GM20431 (cell line): ENCODE measurements around the gene MPPED1.

Source experiments
- in situ Hi-C: fragments of 300-500 bp; cut with MseI, MboI; formaldehyde crosslinking; loops from one replicate; pipeline ENCODE4 v1.15.0; 2020; ENCODE audit warnings: low sequenced_read_pairs; ENCODE audit not compliant: unreplicated experiment

MPPED1 gene

GRCh38 chr22:43441751-43442150 lies 29.9 kb downstream of the MPPED1 start:
- in situ Hi-C loops = no loop called here

- in situ Hi-C loops = no loop called here
These were observed 30.8 kb downstream of the MPPED1 start for GRCh38 chr22:43442386-43443151.

DNA sequence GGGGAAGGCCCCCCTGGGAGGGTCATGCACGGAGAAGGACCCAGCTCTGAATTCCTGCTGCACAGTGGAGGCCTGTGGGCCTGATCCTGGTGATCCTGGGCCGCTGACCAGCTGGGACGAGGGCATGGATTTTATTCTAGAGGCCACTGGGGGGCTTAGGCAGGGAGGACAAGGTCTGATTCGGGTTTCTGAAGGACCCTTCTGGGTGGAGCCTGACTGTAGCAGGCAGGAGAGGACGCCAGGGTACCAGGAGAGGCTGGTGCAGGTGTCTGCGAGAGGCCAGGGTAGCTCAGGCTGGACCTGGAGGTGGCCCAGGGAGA lies 31.3 kb downstream of the MPPED1 start:
- in situ Hi-C loops = no loop called here

GRCh38 chr22:43446037-43446803 lies 34.4 kb downstream of the MPPED1 start:
- in situ Hi-C loops = no loop called here

GRCh38 chr22:43446916-43447315 lies 35.1 kb downstream of the MPPED1 start:
- in situ Hi-C loops = no loop called here

GRCh38 chr22:43447380-43447779 lies 35.6 kb downstream of the MPPED1 start:
- in situ Hi-C loops = no loop called here

- in situ Hi-C loops = no loop called here
These were observed 36.2 kb downstream of the MPPED1 start for GRCh38 chr22:43448048-43448447.

GRCh38 chr22:43449205-43449830 lies 37.5 kb downstream of the MPPED1 start:
- in situ Hi-C loops = no loop called here

DNA sequence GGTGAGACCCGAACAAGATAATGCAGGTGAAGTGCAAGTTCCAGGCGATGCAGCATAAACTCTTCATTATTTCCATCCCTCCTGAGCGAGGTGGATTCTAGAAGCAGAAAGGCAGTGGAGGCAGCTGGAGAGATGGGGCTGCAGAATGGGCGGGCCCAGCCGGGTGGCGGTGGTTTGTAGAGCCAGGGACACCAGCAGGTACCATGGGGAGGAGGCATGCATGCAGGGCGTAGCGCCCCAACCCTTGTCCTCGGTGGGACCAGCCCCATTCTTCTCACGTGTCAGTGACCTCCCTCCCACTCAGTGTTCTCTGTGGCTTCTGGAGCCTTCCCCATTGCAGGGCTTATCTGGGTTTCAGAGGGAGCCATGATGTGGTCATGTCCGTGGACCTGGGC lies 38.0 kb downstream of the MPPED1 start:
- in situ Hi-C loops = no loop called here

DNA sequence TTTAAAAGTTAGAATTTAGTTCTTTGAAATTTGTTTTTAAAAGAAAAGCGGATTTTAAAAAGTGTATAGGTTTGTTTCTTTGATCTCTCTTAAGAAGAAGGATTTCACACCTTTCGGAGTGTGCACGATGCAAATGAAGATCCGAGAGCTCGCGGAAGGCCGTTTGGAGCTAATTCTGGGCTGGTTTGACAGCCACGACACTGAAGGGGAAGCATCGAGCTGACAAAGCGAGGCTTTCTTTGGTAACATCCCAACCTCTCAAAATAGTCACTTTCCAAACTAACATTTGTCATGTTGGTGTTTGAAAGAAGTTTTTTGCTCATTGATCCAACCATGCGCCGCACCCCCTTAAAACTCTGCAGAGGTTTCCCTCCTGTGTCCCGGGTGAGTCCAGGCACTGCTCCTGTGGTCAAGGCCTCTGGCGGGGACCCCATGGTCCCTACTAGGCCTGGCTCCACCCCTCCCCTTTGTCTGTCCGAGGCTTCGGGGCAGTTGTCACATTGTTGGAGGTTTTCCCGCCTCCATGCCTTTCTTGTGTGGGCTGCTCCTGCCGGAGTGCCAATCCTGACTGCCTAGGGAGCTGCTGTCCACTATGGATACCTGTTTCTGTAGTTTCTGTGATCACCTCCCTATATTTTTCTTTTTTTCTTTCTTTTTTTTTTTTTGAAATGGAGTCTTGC lies 39.7 kb downstream of the MPPED1 start:
- in situ Hi-C loops = no loop called here

DNA sequence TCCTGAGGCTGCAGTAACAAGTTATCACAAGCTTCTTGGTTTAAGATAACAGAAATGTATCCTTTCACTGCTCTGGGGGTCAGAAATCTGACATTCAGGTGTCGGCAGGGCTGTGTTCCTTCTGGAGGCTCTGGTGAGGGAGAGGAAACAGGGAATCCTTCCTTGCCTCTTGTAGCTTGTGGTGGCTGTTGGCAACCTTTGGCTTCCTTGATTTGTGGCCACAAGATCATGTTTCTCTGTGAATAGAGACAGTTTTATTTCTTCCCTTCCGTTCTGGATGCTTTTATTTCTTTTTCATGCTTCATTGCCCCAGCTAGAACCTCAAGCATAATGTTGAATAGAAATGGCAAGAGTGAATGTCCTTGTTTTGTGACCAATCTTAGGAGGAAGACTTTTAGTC lies 44.0 kb downstream of the MPPED1 start:
- in situ Hi-C loops = no loop called here

- in situ Hi-C loops = no loop called here
These were observed 45.2 kb downstream of the MPPED1 start for GRCh38 chr22:43457002-43457401.

- in situ Hi-C loops = no loop called here
These were observed 50.9 kb downstream of the MPPED1 start for GRCh38 chr22:43462701-43463100.

GRCh38 chr22:43464809-43465208 lies 53.0 kb downstream of the MPPED1 start:
- in situ Hi-C loops = no loop called here

GRCh38 chr22:43465291-43466015 lies 53.6 kb downstream of the MPPED1 start:
- in situ Hi-C loops = no loop called here

GRCh38 chr22:43466710-43467109 lies 54.9 kb downstream of the MPPED1 start:
- in situ Hi-C loops = no loop called here

DNA sequence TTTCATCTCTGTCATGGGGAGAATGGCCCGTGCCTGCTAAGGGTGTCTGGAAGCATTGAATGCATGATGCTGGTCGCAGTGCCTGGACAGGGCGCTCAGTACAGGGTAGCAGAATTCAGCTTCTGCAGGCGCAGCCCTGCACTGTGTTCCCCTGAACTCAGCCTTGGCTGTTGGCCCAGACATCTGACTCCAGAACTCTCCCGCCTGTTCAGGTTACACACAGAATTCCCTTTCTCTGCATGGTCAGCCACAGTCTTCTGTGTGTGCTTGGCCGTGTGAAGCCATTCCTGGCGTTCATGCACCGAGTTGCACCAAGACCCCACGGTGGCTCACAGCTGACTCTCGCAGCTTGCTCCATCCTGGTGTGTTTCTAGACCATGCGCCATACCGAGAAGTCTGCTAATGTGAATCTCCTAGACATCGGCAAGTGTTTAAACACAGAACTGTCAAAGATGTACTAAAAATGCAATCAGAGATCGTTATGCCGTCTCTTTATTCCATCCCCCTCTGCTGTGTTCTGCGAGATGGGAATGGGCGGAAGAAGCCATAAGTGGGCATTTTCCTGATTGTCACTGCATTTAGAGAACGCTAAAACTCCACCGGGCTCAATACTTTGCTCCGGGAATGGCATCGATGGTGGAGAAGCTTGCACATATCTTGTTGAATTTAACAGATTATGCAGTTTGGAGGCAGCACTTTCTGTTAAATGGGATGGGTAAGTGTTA lies 55.6 kb downstream of the MPPED1 start:
- in situ Hi-C loops = no loop called here

- in situ Hi-C loops = no loop called here
These were observed 58.4 kb downstream of the MPPED1 start for GRCh38 chr22:43470253-43470652.

- in situ Hi-C loops = no loop called here
These were observed 59.2 kb downstream of the MPPED1 start for GRCh38 chr22:43470941-43471585.
